ENCODE measurements around the gene PTPRQ. TPM values are rescaled to one million over a fixed set of nuclear protein-coding genes. Genes with fewer than 3 reads are reported as not detected.

Gene PTPRQ
- total RNA-seq, 1 donor from 2014 or later, result not detected

DNA sequence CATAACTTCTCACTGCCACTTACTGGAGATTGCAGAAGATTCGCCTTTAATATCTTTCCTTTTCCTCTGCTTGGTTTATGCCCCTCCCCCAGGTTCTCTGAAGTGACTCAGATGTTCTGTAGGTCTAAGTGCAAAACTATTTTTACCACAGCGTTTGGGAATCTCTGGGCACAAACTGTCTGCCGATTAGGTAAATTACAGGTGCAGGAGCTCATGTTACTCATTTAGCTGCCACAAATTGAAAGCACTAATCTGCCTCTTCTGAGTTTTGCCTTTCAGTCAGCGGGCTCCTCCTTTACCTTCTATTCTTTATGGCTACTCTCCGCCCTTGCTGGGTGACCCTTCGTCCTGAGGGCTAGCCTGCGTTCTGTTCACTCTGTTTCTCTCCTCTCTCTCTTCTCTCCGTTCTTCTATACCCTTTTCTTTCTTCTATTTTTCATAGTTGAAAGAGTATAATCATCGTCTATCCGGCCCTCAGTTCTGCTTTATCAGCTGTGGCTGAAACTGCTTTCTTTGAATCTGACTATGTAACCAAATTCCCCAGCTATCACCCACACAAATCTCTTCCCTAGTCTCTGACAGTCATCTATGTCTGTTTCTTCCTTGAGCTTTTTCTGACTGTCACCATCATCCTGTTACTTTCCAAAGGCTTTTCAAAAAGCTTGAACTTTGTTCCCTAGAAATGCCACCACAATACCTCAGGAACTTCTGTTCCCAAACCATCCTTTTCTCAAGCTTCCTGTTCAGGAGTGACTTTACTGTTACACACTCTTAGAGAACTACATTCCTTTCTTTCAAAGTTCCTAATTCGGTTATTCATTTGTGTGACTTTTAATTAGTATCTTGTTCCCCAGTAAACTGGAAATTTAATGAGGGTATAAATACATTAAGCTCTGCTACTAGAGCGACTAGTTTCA lies 259.1 kb downstream of the PTPRQ start:
- no peak overlapping the region for H3K4me3 ChIP-seq (ENCODE audit: low read depth, low read length)

DNA sequence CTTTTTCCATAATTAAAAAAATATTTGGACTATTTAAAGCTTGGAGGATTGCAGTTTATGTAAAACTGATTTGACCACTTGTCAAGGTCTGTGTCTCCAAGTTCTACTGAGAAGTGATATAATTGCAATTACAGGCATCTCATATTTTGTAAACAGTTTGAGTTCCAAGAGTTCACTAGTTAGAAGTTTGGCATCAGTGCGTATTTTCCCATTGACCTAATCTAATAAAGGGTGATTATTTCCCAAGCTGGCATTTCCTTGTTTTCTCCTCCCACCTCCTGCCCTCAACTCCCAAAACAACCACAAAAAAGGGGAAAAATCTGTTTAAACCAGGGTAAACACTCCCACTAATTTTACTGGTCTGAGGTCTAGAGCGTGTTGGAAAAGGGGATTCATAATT lies 260.4 kb downstream of the PTPRQ start:
- no peak for DNase-seq (ENCODE audit: low read depth)

More for the DNA sequence above, 259.1 kb downstream of the PTPRQ start:
- TF ChIP-seq, protein P1, sequence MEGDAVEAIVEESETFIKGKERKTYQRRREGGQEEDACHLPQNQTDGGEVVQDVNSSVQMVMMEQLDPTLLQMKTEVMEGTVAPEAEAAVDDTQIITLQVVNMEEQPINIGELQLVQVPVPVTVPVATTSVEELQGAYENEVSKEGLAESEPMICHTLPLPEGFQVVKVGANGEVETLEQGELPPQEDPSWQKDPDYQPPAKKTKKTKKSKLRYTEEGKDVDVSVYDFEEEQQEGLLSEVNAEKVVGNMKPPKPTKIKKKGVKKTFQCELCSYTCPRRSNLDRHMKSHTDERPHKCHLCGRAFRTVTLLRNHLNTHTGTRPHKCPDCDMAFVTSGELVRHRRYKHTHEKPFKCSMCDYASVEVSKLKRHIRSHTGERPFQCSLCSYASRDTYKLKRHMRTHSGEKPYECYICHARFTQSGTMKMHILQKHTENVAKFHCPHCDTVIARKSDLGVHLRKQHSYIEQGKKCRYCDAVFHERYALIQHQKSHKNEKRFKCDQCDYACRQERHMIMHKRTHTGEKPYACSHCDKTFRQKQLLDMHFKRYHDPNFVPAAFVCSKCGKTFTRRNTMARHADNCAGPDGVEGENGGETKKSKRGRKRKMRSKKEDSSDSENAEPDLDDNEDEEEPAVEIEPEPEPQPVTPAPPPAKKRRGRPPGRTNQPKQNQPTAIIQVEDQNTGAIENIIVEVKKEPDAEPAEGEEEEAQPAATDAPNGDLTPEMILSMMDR (IDR thresholded peaks at IDR 0.05; ENCODE audit: insufficient read depth, low read length, severe bottlenecking), result no peak
- DNase-seq (ENCODE audit: low read depth) (peak; percentile 81), FAIRE-seq (no peak)
- H3K27me3 ChIP-seq (ENCODE audit: control insufficient read depth, insufficient read depth, low read length), result peaks cover 4% of the 10 kb centered on the region
- H3K36me3 ChIP-seq (ENCODE audit: control insufficient read depth, insufficient read depth, low read length), result no peaks in the 10 kb centered on the region

DNA sequence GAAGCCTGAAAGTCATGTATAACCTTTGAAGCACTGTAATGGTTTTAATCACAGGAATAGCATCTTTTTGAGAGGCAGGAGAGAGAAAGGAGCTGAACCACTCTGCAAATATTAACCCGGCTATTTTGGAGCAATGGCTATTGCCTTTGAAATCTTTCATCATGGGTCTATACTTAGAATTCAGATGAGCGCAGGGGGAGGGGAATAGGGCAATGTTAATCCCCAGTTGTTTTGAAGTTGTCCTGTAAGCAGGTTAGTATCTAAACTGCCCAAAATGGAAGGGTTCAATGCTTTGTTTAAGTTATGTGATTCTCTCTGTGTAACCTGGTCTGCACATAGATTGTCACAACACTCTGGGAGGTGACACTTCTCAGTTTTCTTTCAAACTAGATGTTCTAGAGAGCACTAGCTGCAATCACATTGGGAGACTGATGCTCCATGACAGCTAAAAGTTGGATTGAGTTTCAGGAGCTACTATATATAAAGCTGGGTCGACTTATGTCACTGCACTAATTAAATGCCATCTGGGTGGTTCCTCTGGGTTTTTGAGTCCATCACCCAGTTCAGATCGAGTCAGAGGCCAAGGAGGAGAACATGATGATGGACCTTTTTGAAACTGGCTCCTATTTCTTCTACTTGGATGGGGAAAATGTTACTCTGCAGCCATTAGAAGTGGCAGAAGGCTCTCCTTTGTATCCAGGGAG lies 263.2 kb downstream of the PTPRQ start, which contains the start of gene MYF6:
MYF6 (plus strand) TSS at position 509 of the 704 bp plus-strand sequence; CDS start at position 595, 86 bp downstream.
- TF ChIP-seq, protein P1 (IDR thresholded peaks at IDR 0.05; ENCODE audit: insufficient read depth, low read length, severe bottlenecking), result no peak
- DNase-seq (ENCODE audit: low read depth) (no peak), FAIRE-seq (no peak)
- Histone ChIP-seq H3K4me3 (ENCODE audit: low read depth, low read length) (no peak within 1 kb of the TSS), H3K27me3 (ENCODE audit: control insufficient read depth, insufficient read depth, low read length) (peaks cover 9% of the 10 kb centered on the region), H3K36me3 (ENCODE audit: control insufficient read depth, insufficient read depth, low read length) (no peaks in the 10 kb centered on the region)

More for the DNA sequence above, 260.4 kb downstream of the PTPRQ start:
- FAIRE-seq, result no peak
- TF ChIP-seq, protein P1 (IDR thresholded peaks at IDR 0.05; ENCODE audit: insufficient read depth, low read length, severe bottlenecking), result no peak
- no peak overlapping the region for H3K4me3 ChIP-seq (ENCODE audit: low read depth, low read length)
- peaks cover 9% of the 10 kb centered on the region for H3K27me3 ChIP-seq (ENCODE audit: control insufficient read depth, insufficient read depth, low read length)
- no peaks in the 10 kb centered on the region for H3K36me3 ChIP-seq (ENCODE audit: control insufficient read depth, insufficient read depth, low read length)

DNA sequence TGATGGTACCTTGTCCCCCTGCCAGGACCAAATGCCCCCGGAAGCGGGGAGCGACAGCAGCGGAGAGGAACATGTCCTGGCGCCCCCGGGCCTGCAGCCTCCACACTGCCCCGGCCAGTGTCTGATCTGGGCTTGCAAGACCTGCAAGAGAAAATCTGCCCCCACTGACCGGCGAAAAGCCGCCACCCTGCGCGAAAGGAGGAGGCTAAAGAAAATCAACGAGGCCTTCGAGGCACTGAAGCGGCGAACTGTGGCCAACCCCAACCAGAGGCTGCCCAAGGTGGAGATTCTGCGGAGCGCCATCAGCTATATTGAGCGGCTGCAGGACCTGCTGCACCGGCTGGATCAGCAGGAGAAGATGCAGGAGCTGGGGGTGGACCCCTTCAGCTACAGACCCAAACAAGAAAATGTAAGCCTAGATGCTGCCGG lies 263.8 kb downstream of the PTPRQ start:
- no peak for FAIRE-seq
- Histone ChIP-seq H3K27me3 (ENCODE audit: control insufficient read depth, insufficient read depth, low read length) (peaks cover 9% of the 10 kb centered on the region), H3K36me3 (ENCODE audit: control insufficient read depth, insufficient read depth, low read length) (no peaks in the 10 kb centered on the region), H3K4me3 (ENCODE audit: low read depth, low read length) (no peak overlapping the region)
- TF ChIP-seq, protein P1 (IDR thresholded peaks at IDR 0.05; ENCODE audit: insufficient read depth, low read length, severe bottlenecking), result no peak
- no peak for DNase-seq (ENCODE audit: low read depth)

GRCh38 chr12:80708259-80708974 lies 264.4 kb downstream of the PTPRQ start:
- no peak overlapping the region for H3K4me3 ChIP-seq (ENCODE audit: low read depth, low read length)
- no peak for FAIRE-seq
- no peak for DNase-seq (ENCODE audit: low read depth)
- H3K36me3 ChIP-seq (ENCODE audit: control insufficient read depth, insufficient read depth, low read length), result no peaks in the 10 kb centered on the region
- H3K27me3 ChIP-seq (ENCODE audit: control insufficient read depth, insufficient read depth, low read length), result peaks cover 9% of the 10 kb centered on the region
- TF ChIP-seq, protein P1 (IDR thresholded peaks at IDR 0.05; ENCODE audit: insufficient read depth, low read length, severe bottlenecking), result no peak
